ENCODE measurements around the gene RAB3D.

- TF ChIP-seq CTCF (conservative IDR thresholded peaks at IDR 0.05) (no peak), EZH2 (IDR thresholded peaks at IDR 0.05; ENCODE audit: low read depth) (no peak)
Observed at GRCh38 chr19:11370744-11371143, 31.3 kb upstream of the RAB3D start.
